HepG2 (cell line): Measurements from ENCODE around the gene OR51T1. TPM values are rescaled to one million over a fixed set of nuclear protein-coding genes. Genes with fewer than 3 reads are reported as not detected.

Source experiments
- ATAC-seq: fragments of 200-7000 bp; cut with Tn5 transposase; 3 replicates; pipeline ENCODE4 v1.9.1; 2020; ENCODE audit warnings: mild to moderate bottlenecking, moderate library complexity
- BruUV-seq: library from RNA; stranded (reverse); fragments of 400-500 nt; replicated peaks from 2 replicates; lab custom pipeline; 2021; lab: Mats Ljungman, UMichigan
- CTCF ChIA-PET: fragments of 300-600 bp; formaldehyde crosslinking; extraction: SDS; loops from one replicate; lab custom pipeline; 2021; ENCODE audit warnings: low total read pairs, inconsistent platforms, low intra/inter-chr PET ratio; lab: Yijun Ruan, JAX
- POLR2A ChIA-PET: fragments of 350-600 bp; sonication (Branson Sonifier 250); formaldehyde crosslinking; loops from one replicate; lab custom pipeline; 2020; ENCODE audit warnings: antibody characterized with exemption, inconsistent platforms; lab: Yijun Ruan, JAX
- DNase-seq: peaks from one replicate; pipeline ENCODE4 v3.0.0-alpha.2; 2015; ENCODE audit warnings: low spot score
- FAIRE-seq: peaks from 3 replicates; lab custom pipeline; 2011; peaks lifted over from hg19 to GRCh38; lab: Jason Lieb, UNC
- H2AFZ ChIP-seq: one replicate; pipeline ENCODE4 v1.6.1; 2011; ENCODE audit warnings: low read length, inconsistent platforms
- H3K27ac ChIP-seq: fragments of 300-600 bp; 3 replicates; pipeline ENCODE4 v1.8.0; 2011; ENCODE audit warnings: mixed run types, mild to moderate bottlenecking, mixed read lengths, low read length, inconsistent platforms; ENCODE audit not compliant: insufficient read depth; ENCODE audit errors: extremely low read length
- H3K27me3 ChIP-seq, 2 experiments: fragments of 200-600 bp in 1 of 2; 2 replicates in 1 of 2; 3 replicates in 1 of 2; pipeline versions ENCODE4 v1.6.0 to v1.8.0; 2011; ENCODE audit warnings: low read length in 2 of 2, mild to moderate bottlenecking in 2 of 2, moderate library complexity in 2 of 2, inconsistent platforms in 1 of 2; ENCODE audit not compliant: insufficient read depth in 2 of 2, control insufficient read depth in 1 of 2
- H3K36me3 ChIP-seq, 2 experiments: fragments of 200-600 bp in 1 of 2; replicated peaks in 1 of 2; 2 replicates in 1 of 2; 3 replicates in 1 of 2; pipeline versions ENCODE4 v1.5.1 to v1.8.0; 2011; ENCODE audit warnings: low read length in 2 of 2, inconsistent platforms in 1 of 2; ENCODE audit not compliant: insufficient read depth in 2 of 2, control insufficient read depth in 1 of 2
- H3K4me1 ChIP-seq: 2 replicates; pipeline ENCODE4 v1.5.1; 2012; ENCODE audit warnings: low read length, inconsistent platforms; ENCODE audit not compliant: insufficient read depth
- H3K4me2 ChIP-seq: 2 replicates; pipeline ENCODE4 v1.6.0; 2011; ENCODE audit warnings: low read depth, low read length, inconsistent platforms
- H3K4me3 ChIP-seq, 3 experiments: fragments of 200-600 bp in 1 of 3; sonication (generic), shearing (Covaris generic) in 1 of 3; replicated peaks in 1 of 3; 2 replicates each; pipeline ENCODE4 v1.5.1; 2011 to 2016; ENCODE audit warnings: low read length in 3 of 3, inconsistent platforms in 2 of 3, low read depth in 2 of 3, mild to moderate bottlenecking in 2 of 3, control low read depth in 1 of 3, mixed read lengths in 1 of 3; ENCODE audit not compliant: insufficient read depth in 1 of 3
- H3K79me2 ChIP-seq: one replicate; pipeline ENCODE4 v1.6.1; 2011; ENCODE audit warnings: low read length, inconsistent platforms; ENCODE audit not compliant: insufficient read depth
- H3K9ac ChIP-seq: 2 replicates; pipeline ENCODE4 v1.6.0; 2011; ENCODE audit warnings: mild to moderate bottlenecking, low read depth, low read length, inconsistent platforms; ENCODE audit not compliant: insufficient read depth
- H3K9me3 ChIP-seq: 2 replicates; pipeline ENCODE4 v1.5.1; 2012; ENCODE audit warnings: mild to moderate bottlenecking, low read length
- H4K20me1 ChIP-seq: 2 replicates; pipeline ENCODE4 v1.6.0; 2011; ENCODE audit warnings: inconsistent platforms, mild to moderate bottlenecking, low read length, moderate library complexity; ENCODE audit not compliant: insufficient read depth
- AGO2 ChIP-seq: fragments of 200-400 bp; formaldehyde crosslinking; optimal IDR thresholded peaks from 2 replicates; pipeline ENCODE3; 2017; ENCODE audit warnings: mild to moderate bottlenecking, low read depth, low read length, moderate library complexity
- E2F1 ChIP-seq: sonication (generic); formaldehyde crosslinking; IDR thresholded peaks from 2 replicates; pipeline ENCODE4 v1.5.0; 2020; ENCODE audit warnings: missing genetic modification reagents
- KAT7 ChIP-seq: IDR thresholded peaks from 2 replicates; pipeline ENCODE4 v1.6.1; 2018; ENCODE audit warnings: borderline replicate concordance, missing compliant biosample characterization
- MYC ChIP-seq: sonication (generic); formaldehyde crosslinking; IDR thresholded peaks from 2 replicates; pipeline ENCODE4 v1.9.0; 2021; ENCODE audit warnings: missing genetic modification reagents, borderline replicate concordance
- RFXANK ChIP-seq: IDR thresholded peaks from 2 replicates; pipeline ENCODE4 v1.6.1; 2016
- SMYD3 ChIP-seq: sonication (generic); formaldehyde crosslinking; IDR thresholded peaks from 2 replicates; pipeline ENCODE4 v1.8.1; 2023; ENCODE audit warnings: mild to moderate bottlenecking, missing genetic modification reagents
- SPEN ChIP-seq: sonication (generic); formaldehyde crosslinking; IDR thresholded peaks from 2 replicates; pipeline ENCODE4 v1.5.1; 2020; ENCODE audit warnings: low read depth, mild to moderate bottlenecking, missing genetic modification reagents
- STAT5B ChIP-seq: sonication (generic); formaldehyde crosslinking; IDR thresholded peaks from 2 replicates; pipeline ENCODE4 v1.4.0; 2020; ENCODE audit warnings: missing genetic modification reagents
- THAP8 ChIP-seq: sonication (generic); formaldehyde crosslinking; IDR thresholded peaks from 2 replicates; pipeline ENCODE4 v1.5.1; 2020; ENCODE audit warnings: missing genetic modification reagents, mild to moderate bottlenecking, borderline replicate concordance
- TRIM24 ChIP-seq: sonication (generic); formaldehyde crosslinking; IDR thresholded peaks from 2 replicates; pipeline ENCODE4 v1.8.0; 2022; ENCODE audit warnings: mild to moderate bottlenecking, missing genetic modification reagents
- ZNF10 ChIP-seq: sonication (generic); formaldehyde crosslinking; IDR thresholded peaks from 2 replicates; pipeline ENCODE4 v1.4.0; 2020; ENCODE audit warnings: mild to moderate bottlenecking, low read depth, missing genetic modification reagents, borderline replicate concordance
- ZNF24 ChIP-seq: fragments of 450-650 bp; IDR thresholded peaks from 2 replicates; pipeline ENCODE4 v1.6.1; 2017; ENCODE audit warnings: antibody characterized with exemption, mild to moderate bottlenecking
- ZNF530 ChIP-seq: sonication (generic); formaldehyde crosslinking; IDR thresholded peaks from 2 replicates; pipeline ENCODE4 v1.5.0; 2020; ENCODE audit warnings: low read depth, mild to moderate bottlenecking, missing genetic modification reagents
- ZSCAN21 ChIP-seq: sonication (generic); formaldehyde crosslinking; IDR thresholded peaks from 2 replicates; pipeline ENCODE4 v1.8.0; 2022; ENCODE audit warnings: mild to moderate bottlenecking, missing genetic modification reagents, moderate library complexity, borderline replicate concordance
- ZSCAN22 ChIP-seq: sonication (generic); formaldehyde crosslinking; IDR thresholded peaks from 2 replicates; pipeline ENCODE4 v1.4.0; 2020; ENCODE audit warnings: mild to moderate bottlenecking, missing genetic modification reagents
- WGBS: methylation state at CpG from one replicate; pipeline ENCODE4 v1.1.6; 2017; ENCODE audit warnings: low lambda C conversion rate; 5-methylcytosine and 5-hydroxymethylcytosine counted together
- in situ Hi-C: cut with HindIII; loops from 2 replicates; pipeline ENCODE4 v1.10.0; 2017; ENCODE audit warnings: low pct_unique_long_range_greater_than_20kb; ENCODE audit not compliant: extremely low pct_ligation_motif_present
- intact Hi-C: fragments of 100-400 bp; cut with micrococcal nuclease; formaldehyde crosslinking; loops from one replicate; pipeline ENCODE4 v1.10.0; 2022; ENCODE audit not compliant: unreplicated experiment
- polyA plus RNA-seq, 8 experiments: library from polyadenylated mRNA; depleted of rRNA in 3 of 8; stranded (reverse) in 7 of 8; unstranded in 1 of 8; fragments of >200 nt; fragmentation: Illumina TruSeq in 4 of 8; extraction: Trizol in 4 of 8; gene quantifications; 2 replicates each; pipeline versions ENCODE4 v1.2.1 to v1.2.3, GENCODE V29; 2011 to 2016; ENCODE audit warnings: low read depth in 4 of 8, missing spikeins in 1 of 8, mixed read lengths in 1 of 8; ENCODE audit not compliant: insufficient read depth in 1 of 8
- total RNA-seq, 5 experiments: library from RNA; depleted of rRNA; stranded (reverse); fragments of >200 nt; fragmentation: Illumina TruSeq; extraction: Trizol; gene quantifications; 2 replicates each; pipeline ENCODE4 v1.2.3, GENCODE V29; 2016; ENCODE audit warnings: low read depth in 1 of 5
- TF ChIP-seq, protein P1 (sequence below): sonication (generic); formaldehyde crosslinking; IDR thresholded peaks from 2 replicates; pipeline ENCODE4 v1.4.0; 2020; ENCODE audit warnings: missing genetic modification reagents, borderline replicate concordance
- TF ChIP-seq, protein P2 (sequence below): IDR thresholded peaks from 2 replicates; pipeline ENCODE4 v1.6.1; 2016; ENCODE audit warnings: missing biosample characterization, missing genetic modification reagents, low read depth

Gene OR51T1
- total and polyA plus RNA-seq, 2 of the 13 experiments (the other 11 are each of a cell fraction or from before 2014, with no cell fraction given): not detected

DNA sequence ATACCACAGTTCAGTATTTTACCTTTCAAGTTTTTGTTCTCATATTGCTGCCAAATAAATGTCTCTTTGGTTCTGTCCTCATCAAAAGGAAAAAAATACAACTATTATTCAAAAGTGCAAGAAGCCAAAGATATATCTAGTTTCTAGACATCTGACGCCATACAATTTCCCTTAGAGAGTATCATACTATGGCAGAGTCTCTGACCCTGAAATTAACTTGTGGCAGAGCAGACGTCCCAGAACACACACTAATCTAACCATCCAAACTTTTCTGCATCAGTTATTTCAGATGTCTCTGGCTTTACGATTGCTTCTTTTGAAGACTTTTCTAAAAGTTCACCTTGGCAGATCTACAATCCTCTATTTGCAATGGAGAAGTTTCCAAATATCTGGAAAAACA is 2.7 kb downstream of the OR51T1 start:
- Histone ChIP-seq H3K9me3 (no peaks in the 10 kb centered on the region), H4K20me1 (no peaks in the 10 kb centered on the region), H3K79me2 (no peaks in the 10 kb centered on the region), H3K4me2 (no peak overlapping the region), H3K27me3 (0 out of 5 replicates have a peak, but pooled peaks cover 0 to 3% of the 10 kb centered on the region in 2 experiments), H3K9ac (no peak overlapping the region), H3K36me3 (no peaks in the 10 kb centered on the region), H3K4me3 (no peak overlapping the region), H3K4me1 (no peaks in the 10 kb centered on the region), H2AFZ (no peak overlapping the region), H3K27ac (no peak overlapping the region)
- intact Hi-C loops (no loop called here), in situ Hi-C loops (no loop called here)
- TF ChIP-seq ZSCAN21: no peak
- no peak for TF ChIP-seq KAT7 (CRISPR knock-in tag)
- TF ChIP-seq TRIM24 (CRISPR knock-in tag): no peak
- TF ChIP-seq, protein P1, sequence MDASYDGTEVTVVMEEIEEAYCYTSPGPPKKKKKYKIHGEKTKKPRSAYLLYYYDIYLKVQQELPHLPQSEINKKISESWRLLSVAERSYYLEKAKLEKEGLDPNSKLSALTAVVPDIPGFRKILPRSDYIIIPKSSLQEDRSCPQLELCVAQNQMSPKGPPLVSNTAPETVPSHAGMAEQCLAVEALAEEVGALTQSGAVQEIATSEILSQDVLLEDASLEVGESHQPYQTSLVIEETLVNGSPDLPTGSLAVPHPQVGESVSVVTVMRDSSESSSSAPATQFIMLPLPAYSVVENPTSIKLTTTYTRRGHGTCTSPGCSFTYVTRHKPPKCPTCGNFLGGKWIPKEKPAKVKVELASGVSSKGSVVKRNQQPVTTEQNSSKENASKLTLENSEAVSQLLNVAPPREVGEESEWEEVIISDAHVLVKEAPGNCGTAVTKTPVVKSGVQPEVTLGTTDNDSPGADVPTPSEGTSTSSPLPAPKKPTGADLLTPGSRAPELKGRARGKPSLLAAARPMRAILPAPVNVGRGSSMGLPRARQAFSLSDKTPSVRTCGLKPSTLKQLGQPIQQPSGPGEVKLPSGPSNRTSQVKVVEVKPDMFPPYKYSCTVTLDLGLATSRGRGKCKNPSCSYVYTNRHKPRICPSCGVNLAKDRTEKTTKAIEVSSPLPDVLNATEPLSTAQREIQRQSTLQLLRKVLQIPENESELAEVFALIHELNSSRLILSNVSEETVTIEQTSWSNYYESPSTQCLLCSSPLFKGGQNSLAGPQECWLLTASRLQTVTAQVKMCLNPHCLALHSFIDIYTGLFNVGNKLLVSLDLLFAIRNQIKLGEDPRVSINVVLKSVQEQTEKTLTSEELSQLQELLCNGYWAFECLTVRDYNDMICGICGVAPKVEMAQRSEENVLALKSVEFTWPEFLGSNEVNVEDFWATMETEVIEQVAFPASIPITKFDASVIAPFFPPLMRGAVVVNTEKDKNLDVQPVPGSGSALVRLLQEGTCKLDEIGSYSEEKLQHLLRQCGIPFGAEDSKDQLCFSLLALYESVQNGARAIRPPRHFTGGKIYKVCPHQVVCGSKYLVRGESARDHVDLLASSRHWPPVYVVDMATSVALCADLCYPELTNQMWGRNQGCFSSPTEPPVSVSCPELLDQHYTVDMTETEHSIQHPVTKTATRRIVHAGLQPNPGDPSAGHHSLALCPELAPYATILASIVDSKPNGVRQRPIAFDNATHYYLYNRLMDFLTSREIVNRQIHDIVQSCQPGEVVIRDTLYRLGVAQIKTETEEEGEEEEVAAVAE (CRISPR knock-in tag): no peak
- TF ChIP-seq SMYD3 (CRISPR knock-in tag): no peak
- TF ChIP-seq, protein P2, sequence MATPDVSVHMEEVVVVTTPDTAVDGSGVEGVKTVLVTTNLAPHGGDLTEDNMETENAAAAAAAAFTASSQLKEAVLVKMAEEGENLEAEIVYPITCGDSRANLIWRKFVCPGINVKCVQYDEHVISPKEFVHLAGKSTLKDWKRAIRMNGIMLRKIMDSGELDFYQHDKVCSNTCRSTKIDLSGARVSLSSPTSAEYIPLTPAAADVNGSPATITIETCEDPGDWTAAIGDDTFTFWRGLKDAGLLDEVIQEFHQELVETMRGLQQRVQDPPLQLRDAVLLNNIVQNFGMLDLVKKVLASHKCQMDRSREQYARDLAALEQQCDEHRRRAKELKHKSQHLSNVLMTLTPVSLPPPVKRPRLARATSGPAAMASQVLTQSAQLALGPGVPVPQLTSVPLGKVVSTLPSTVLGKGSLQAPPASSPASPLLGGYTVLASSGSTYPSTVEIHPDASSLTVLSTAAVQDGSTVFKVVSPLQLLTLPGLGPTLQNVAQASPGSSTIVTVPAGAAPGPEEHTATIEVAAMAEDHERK (CRISPR knock-in tag): no peak
- no peak for TF ChIP-seq ZNF530 (CRISPR knock-in tag)
- TF ChIP-seq MYC (CRISPR knock-in tag): no peak
- no peak for TF ChIP-seq RFXANK (CRISPR knock-in tag)
- TF ChIP-seq SPEN (CRISPR knock-in tag): no peak
- no peak for TF ChIP-seq E2F1 (CRISPR knock-in tag)
- TF ChIP-seq STAT5B (CRISPR knock-in tag): no peak
- no peak for TF ChIP-seq THAP8 (CRISPR knock-in tag)
- TF ChIP-seq ZNF24: no peak
- TF ChIP-seq ZSCAN22 (CRISPR knock-in tag): no peak
- TF ChIP-seq AGO2: no peak
- TF ChIP-seq ZNF10 (CRISPR knock-in tag): no peak
- DNase-seq: no peak
- ChIA-PET CTCF (no interaction called here), POLR2A (no interaction called here)
- BruUV-seq: no TSS peak
- 1% methylated on average over 3 of the region's 3 CpGs for WGBS
- FAIRE-seq: no peak
- no peak for ATAC-seq
